BLaER1 (cell line): Measurements from ENCODE around the gene ATXN7L1.

Experiments
- H3K27ac ChIP-seq: shearing (Covaris generic); formaldehyde crosslinking; 2 replicates; pipeline ENCODE4 v1.8.1; 2022
- H3K27me3 ChIP-seq: shearing (Covaris generic); formaldehyde crosslinking; 2 replicates; pipeline ENCODE4 v1.8.1; 2022
- H3K36me3 ChIP-seq: shearing (Covaris generic); formaldehyde crosslinking; 2 replicates; pipeline ENCODE4 v1.8.1; 2022
- H3K4me1 ChIP-seq: shearing (Covaris generic); formaldehyde crosslinking; 2 replicates; pipeline ENCODE4 v1.8.1; 2022
- H3K4me2 ChIP-seq: shearing (Covaris generic); formaldehyde crosslinking; 2 replicates; pipeline ENCODE4 v1.8.1; 2022
- H3K4me3 ChIP-seq: shearing (Covaris generic); formaldehyde crosslinking; 2 replicates; pipeline ENCODE4 v1.8.1; 2022
- H3K9ac ChIP-seq: shearing (Covaris generic); formaldehyde crosslinking; 2 replicates; pipeline ENCODE4 v1.8.1; 2022
- H3K9me3 ChIP-seq: shearing (Covaris generic); formaldehyde crosslinking; 2 replicates; pipeline ENCODE4 v1.8.1; 2022
- H4K20me1 ChIP-seq: shearing (Covaris generic); formaldehyde crosslinking; 2 replicates; pipeline ENCODE4 v1.8.1; 2022
- Cebpa-rat ChIP-seq: shearing (Covaris generic); IDR thresholded peaks from 2 replicates; pipeline ENCODE4 v1.8.1; 2022

The ATXN7L1 gene

GRCh38 chr7:105731042-105731441, 145.4 kb downstream of the ATXN7L1 start:
- TF ChIP-seq Cebpa-rat, result no peak
- Histone ChIP-seq H3K9me3 (no peaks in the 10 kb centered on the region), H4K20me1 (no peaks in the 10 kb centered on the region), H3K27me3 (no peaks in the 10 kb centered on the region), H3K4me2 (no peak overlapping the region), H3K27ac (no peak overlapping the region), H3K4me3 (no peak overlapping the region), H3K36me3 (no peaks in the 10 kb centered on the region; the same call in 1 of the 2 replicates), H3K4me1 (no peaks in the 10 kb centered on the region), H3K9ac (no peak overlapping the region)

DNA sequence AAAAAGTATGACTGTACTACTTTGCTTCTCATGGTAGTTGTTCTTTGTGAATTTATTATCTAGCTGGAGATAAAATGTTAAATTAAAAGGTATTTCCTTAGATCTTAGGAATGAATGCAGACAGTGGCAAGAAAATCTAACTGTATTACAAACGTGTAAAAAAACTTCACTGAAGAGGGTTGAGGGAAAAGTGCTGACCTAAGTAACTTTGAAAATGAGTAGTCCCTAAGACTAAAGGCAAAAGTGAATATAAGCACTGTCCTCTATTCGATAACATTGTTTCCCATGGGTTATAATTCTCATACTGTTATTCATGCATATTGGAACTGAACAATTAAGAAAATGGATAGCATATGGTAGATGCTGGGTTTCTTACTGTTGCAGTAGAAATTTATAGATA, 148.4 kb downstream of the ATXN7L1 start:
- Histone ChIP-seq H4K20me1 (no peaks in the 10 kb centered on the region), H3K4me3 (no peak overlapping the region), H3K9me3 (no peaks in the 10 kb centered on the region), H3K27ac (no peak overlapping the region), H3K4me1 (no peaks in the 10 kb centered on the region), H3K4me2 (no peak overlapping the region), H3K27me3 (no peaks in the 10 kb centered on the region), H3K9ac (no peak overlapping the region), H3K36me3 (no peaks in the 10 kb centered on the region; the same call in 1 of the 2 replicates)
- TF ChIP-seq Cebpa-rat, result no peak

DNA sequence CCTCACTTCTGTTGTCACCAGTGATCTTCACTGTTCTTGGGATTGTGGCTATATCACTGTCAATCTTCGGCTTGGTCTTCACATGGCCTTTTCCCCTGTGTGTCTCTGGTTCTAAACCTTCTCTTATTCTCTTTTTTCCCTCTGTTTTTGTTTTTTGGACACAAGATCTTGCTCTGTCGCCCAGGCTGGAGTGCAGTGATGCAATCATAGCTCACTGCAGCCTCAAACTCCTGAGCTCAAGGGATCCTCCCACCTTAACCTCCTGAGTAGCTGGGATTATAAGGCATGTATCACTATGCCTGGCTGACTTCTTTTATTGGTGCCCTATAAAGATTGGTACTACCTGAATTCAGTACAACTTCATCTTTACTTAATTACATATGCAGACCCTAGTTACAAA, 151.7 kb downstream of the ATXN7L1 start:
- Histone ChIP-seq H3K27ac (no peak overlapping the region), H3K4me2 (no peak overlapping the region)
- no peak for TF ChIP-seq Cebpa-rat

GRCh38 chr7:105723572-105723971, 152.8 kb downstream of the ATXN7L1 start:
- Histone ChIP-seq H3K4me3 (no peak overlapping the region), H3K27ac (no peak overlapping the region), H3K36me3 (no peaks in the 10 kb centered on the region; the same call in 1 of the 2 replicates), H3K9me3 (no peaks in the 10 kb centered on the region), H3K4me2 (no peak overlapping the region), H4K20me1 (no peaks in the 10 kb centered on the region), H3K9ac (no peak overlapping the region), H3K4me1 (peaks cover 12% of the 10 kb centered on the region), H3K27me3 (no peaks in the 10 kb centered on the region)
- TF ChIP-seq Cebpa-rat, result no peak

More for the DNA sequence above, 151.7 kb downstream of the ATXN7L1 start:
- Histone ChIP-seq H3K9ac (no peak overlapping the region), H3K4me1 (peaks cover 1% of the 10 kb centered on the region), H3K4me3 (no peak overlapping the region), H3K9me3 (no peaks in the 10 kb centered on the region), H3K27me3 (no peaks in the 10 kb centered on the region), H4K20me1 (no peaks in the 10 kb centered on the region), H3K36me3 (no peaks in the 10 kb centered on the region; the same call in 1 of the 2 replicates)

- no peak overlapping the region for H3K4me3 ChIP-seq
- no peaks in the 10 kb centered on the region for H3K27me3 ChIP-seq
- H3K4me2 ChIP-seq, result no peak overlapping the region
- H4K20me1 ChIP-seq, result no peaks in the 10 kb centered on the region
- peaks cover 16% of the 10 kb centered on the region for H3K4me1 ChIP-seq
- TF ChIP-seq Cebpa-rat, result no peak
- H3K27ac ChIP-seq, result no peak overlapping the region
- no peak overlapping the region for H3K9ac ChIP-seq
- no peaks in the 10 kb centered on the region; the same call in 1 of the 2 replicates for H3K36me3 ChIP-seq
- H3K9me3 ChIP-seq, result no peaks in the 10 kb centered on the region
Measured at GRCh38 chr7:105721571-105722104, 154.8 kb downstream of the ATXN7L1 start.

DNA sequence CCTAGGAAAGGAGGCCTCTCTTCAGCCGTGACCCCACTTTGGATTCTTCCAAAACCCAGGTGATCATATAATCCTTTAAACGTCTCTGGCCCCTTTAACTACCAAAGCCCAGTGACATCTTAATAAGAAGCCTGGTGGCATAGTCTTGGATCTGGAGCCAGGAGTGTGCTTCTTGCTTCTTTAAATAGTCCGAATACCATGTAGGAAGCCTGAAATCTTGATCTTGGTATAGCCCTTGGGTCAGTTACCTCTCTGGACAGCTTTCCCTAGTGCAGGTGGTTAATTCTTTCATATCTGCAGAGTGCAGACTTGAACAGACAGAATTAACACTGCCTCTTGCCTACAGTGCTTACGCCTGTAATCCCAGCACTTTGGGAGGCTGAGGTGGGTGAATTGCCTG, 156.5 kb downstream of the ATXN7L1 start:
- Histone ChIP-seq H3K9me3 (no peaks in the 10 kb centered on the region), H3K27me3 (no peaks in the 10 kb centered on the region), H3K9ac (no peak overlapping the region), H3K4me3 (no peak overlapping the region), H4K20me1 (no peaks in the 10 kb centered on the region), H3K27ac (no peak overlapping the region), H3K4me2 (no peak overlapping the region), H3K36me3 (no peaks in the 10 kb centered on the region), H3K4me1 (peaks cover 16% of the 10 kb centered on the region)
- no peak for TF ChIP-seq Cebpa-rat

DNA sequence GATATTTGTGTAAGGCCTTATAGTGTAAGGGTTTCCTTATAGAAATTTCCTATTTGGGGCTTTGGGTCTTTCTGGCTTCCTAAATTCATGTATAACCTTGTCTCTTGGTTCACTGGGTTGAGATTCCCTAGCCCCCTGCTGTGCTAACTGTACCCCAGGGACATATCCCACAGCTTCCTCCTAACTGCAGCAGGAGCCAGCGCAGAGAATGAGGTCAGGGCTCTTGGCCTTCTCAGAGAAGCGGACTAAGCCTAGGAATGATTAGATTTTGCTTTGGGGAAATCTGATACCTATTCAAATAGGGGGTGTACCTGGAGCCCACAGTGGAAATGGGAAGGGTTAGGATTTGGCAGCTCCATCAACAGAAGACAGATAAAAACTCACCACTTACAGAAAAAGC, 157.0 kb downstream of the ATXN7L1 start:
- no peaks in the 10 kb centered on the region for H3K9me3 ChIP-seq
- no peaks in the 10 kb centered on the region for H3K36me3 ChIP-seq
- H3K4me3 ChIP-seq, result no peak overlapping the region
- no peaks in the 10 kb centered on the region for H4K20me1 ChIP-seq
- no peak overlapping the region for H3K27ac ChIP-seq
- peak overlapping the region; percentile 60 for H3K4me2 ChIP-seq
- H3K4me1 ChIP-seq, result peaks cover 16% of the 10 kb centered on the region
- TF ChIP-seq Cebpa-rat, result no peak
- no peak overlapping the region for H3K9ac ChIP-seq
- H3K27me3 ChIP-seq, result no peaks in the 10 kb centered on the region

DNA sequence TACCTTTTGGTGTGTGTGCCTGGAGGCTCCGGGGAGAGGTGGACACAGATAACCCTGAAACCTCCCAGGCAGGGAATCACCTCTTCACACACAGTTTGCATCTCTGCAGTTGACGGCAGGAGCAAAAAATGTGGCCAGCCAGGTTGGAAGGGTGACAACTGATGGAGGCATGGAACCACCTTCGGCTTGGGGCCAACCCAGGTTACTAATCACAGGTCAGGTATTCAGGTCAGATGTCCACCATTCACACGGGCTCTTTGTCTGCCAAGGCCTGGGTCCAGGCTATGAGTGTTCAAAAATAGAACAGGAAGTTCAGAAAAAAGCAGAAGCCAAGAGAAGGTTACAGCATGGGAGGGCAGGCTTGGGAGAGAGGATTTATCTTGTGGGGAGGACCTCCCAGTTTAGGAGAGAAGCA, 157.9 kb downstream of the ATXN7L1 start:
- 0 out of 2 replicates have a peak overlapping the region, but pooled peaks have one; percentile 30 for H3K27ac ChIP-seq
- peaks cover 7% of the 10 kb centered on the region for H3K9me3 ChIP-seq
- H3K4me3 ChIP-seq, result no peak overlapping the region
- no peaks in the 10 kb centered on the region for H3K27me3 ChIP-seq
- no peak overlapping the region for H3K9ac ChIP-seq
- no peak for TF ChIP-seq Cebpa-rat
- peaks cover 16% of the 10 kb centered on the region for H3K4me1 ChIP-seq
- H3K4me2 ChIP-seq, result peak overlapping the region; percentile 60
- no peaks in the 10 kb centered on the region for H4K20me1 ChIP-seq
- H3K36me3 ChIP-seq, result no peaks in the 10 kb centered on the region

DNA sequence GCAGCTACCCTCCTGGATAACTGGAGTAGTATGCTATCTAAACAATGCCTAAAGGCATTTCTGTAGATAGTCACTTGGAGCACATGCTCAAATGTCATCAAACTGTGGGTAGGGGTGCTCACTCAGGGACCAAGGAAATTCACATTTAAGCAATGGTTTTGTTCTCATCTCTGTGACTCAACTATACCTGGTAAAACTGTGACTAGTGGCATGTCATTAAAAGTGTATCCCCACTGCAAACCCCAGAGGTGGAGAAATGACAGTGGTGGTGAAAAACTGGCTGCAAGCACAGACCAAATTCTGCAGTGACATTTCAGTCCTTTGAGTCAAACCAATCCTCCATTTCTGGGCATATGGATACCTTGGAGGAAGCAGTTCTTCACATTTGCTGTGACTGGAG, 160.9 kb downstream of the ATXN7L1 start:
- H3K4me2 ChIP-seq, result no peak overlapping the region
- peaks cover 8% of the 10 kb centered on the region; the same call in 1 of the 2 replicates for H3K36me3 ChIP-seq
- H3K9me3 ChIP-seq, result peaks cover 37% of the 10 kb centered on the region
- no peak overlapping the region for H3K27ac ChIP-seq
- no peak for TF ChIP-seq Cebpa-rat
- peaks cover 16% of the 10 kb centered on the region for H3K4me1 ChIP-seq
- H3K27me3 ChIP-seq, result no peaks in the 10 kb centered on the region
- no peak overlapping the region for H3K9ac ChIP-seq
- H3K4me3 ChIP-seq, result no peak overlapping the region
- no peaks in the 10 kb centered on the region for H4K20me1 ChIP-seq

- Histone ChIP-seq H3K27ac (no peak overlapping the region), H3K9me3 (peaks cover 53% of the 10 kb centered on the region)
Measured at GRCh38 chr7:105713488-105714465, 162.6 kb downstream of the ATXN7L1 start.

More at GRCh38 chr7:105713488-105714465, 162.6 kb downstream of the ATXN7L1 start:
- no peak overlapping the region for H3K4me2 ChIP-seq
- no peak for TF ChIP-seq Cebpa-rat
- peaks cover 5% of the 10 kb centered on the region for H3K4me1 ChIP-seq
- H4K20me1 ChIP-seq, result no peaks in the 10 kb centered on the region
- no peak overlapping the region; the same call in 1 of the 2 replicates for H3K4me3 ChIP-seq
- H3K9ac ChIP-seq, result no peak overlapping the region
- H3K36me3 ChIP-seq, result peaks cover 8% of the 10 kb centered on the region; the same call in 1 of the 2 replicates
- no peaks in the 10 kb centered on the region for H3K27me3 ChIP-seq
